GM19238 (cell line): ENCODE data around the gene TXNRD1.
"Not testable (repeated sequence)": the region's sequence is repeated elsewhere in the genome, so short reads cannot be mapped to it uniquely, and the experiment has no call there.

Experiments used
- DNase-seq: peaks from one replicate; pipeline ENCODE4 v3.0.0; 2011; ENCODE audit warnings: low spot score; ENCODE audit not compliant: insufficient read length

Gene TXNRD1

GRCh38 chr12:104280717-104281458 is 65.3 kb downstream of the TXNRD1 start:
- DNase-seq: no peak

DNA sequence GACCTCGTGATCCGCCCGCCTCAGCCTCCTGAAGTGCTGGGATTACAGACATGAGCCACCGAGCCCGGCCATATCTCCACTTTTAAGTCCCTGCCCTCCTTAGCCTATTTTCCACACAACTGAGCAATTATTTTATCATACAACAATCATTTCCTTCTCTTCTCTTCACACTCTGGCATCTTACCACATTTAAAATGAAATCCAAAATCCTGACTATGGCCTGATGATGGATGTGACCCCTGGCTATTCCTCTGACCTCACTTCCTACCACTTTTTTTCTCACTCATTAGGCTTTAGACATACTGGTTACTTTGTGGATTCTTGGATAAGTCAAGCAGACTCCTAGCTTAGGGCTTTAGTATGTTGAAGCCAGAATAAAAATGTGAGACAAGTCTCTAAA is 66.1 kb downstream of the TXNRD1 start:
- no peak for DNase-seq

GRCh38 chr12:104282109-104282508 is 66.5 kb downstream of the TXNRD1 start:
- no peak for DNase-seq

DNA sequence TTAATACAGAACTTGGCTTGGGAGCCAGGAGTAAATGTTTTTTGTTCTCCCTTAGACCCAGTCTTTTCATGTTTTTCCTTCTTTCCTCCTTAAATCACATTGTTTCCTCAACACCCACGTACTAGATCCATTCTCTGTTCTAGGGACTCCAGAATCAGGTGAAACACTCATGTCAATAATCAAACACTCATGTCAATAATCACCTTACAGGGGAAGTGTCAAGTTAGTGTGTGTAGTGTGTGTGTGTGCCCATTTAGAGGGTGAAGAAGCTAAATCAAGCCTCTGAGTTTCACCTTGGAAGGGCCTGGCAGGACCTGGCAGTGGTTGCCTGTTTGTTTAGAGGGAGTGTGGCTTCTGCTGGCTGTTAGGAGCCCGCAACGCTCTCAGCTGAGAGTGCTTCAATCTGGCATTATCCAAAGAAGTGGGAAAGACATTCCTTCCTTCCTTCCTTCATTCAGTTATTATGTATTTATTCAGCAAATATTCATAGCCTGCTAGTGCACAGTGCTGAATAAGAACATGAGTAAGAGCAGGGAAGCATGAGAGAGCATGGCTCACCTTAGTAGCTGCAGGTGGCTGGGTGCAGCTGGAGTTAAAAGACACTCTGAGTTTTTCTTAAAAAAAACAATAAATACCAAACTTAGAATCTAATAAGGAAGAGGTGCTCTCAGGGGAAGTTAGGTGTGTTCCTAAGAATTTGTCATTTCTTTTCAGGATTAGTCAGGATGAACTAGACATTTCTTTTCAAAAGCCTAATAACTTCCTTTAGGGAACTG is 70.3 kb downstream of the TXNRD1 start:
- DNase-seq: no peak

- peak; percentile 73 for DNase-seq
Measured at GRCh38 chr12:104286516-104287482, 71.2 kb downstream of the TXNRD1 start.

GRCh38 chr12:104288635-104289274 is 73.2 kb downstream of the TXNRD1 start:
- peak; percentile 75 for DNase-seq

GRCh38 chr12:104290320-104290719 is 74.7 kb downstream of the TXNRD1 start:
- DNase-seq: no peak

- DNase-seq: no peak
Measured at GRCh38 chr12:104290855-104291254, 75.3 kb downstream of the TXNRD1 start.

DNA sequence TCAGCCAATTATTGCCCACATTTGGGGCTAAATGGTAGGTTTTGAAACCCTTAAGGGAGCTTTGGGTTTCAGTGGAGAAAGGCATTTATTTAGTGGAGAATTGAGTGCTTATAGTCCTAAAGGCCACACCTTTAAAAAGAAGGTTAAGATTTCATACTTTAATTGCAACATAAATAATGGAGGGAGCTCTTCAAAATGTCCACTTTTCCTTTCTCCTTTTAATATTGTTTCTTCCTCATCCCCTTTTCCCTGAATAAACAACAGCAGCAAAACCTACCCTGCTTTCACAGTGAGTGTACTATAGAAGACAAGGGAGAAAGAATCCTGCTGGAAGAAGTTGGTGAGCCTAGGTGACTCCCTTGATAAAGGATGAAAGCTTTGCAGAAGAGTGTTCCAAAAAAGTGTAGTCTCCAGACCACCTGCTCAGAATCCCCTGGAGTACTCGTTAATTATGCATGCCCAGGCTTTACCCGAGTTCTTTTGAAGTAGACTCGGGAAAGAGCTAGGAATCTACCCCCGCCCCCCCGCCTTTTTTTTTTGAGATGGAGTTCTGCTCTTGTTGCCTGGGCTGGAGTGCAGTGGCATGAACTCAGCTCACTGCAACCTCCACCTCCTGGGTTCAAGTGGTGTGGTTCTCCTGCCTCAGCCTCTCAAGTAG is 76.4 kb downstream of the TXNRD1 start:
- DNase-seq: no peak

DNA sequence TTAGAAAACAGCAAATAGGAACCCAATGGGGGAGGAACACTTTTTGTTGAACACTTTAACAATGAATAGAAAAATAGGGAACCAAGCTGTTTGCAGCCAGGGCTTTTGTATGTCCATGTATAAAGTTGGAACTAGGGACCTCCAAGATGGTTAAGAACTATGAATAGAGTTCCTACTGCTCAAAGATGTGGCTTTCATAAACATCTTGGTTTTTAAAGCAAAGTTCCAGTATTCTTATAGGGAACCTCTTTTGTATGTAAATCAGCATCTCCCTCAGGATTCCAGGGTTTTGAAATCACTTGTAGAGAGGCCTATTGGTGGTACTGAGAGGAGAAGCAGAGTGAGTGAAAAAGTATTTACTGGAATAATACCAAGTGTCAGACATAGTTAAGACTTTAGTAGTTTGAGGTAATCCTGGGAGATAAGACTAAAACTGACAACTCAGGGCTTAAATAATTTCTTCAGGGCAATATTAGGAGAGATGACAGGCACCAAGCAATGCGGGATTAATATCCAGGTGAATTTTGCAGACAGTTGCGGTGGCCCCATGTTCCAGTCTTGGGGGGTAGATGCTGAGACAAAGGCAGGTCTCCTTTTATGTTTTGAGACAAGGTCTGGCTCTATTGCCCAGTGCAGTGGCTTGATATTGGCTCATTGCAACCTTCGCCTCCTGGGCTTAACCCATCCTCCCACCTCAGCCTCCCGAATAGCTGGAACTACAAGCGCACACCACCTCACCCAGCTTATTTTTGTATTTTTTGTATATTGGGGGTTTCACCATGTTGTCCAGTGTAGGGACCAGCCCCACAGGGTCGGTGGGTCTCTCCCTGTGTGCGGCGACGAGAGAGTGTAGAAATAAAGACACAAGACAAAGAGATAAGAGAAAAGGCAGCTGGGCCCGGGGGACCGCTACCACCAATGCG is 77.6 kb downstream of the TXNRD1 start:
- DNase-seq: no peak

GRCh38 chr12:104294158-104294859 is 78.7 kb downstream of the TXNRD1 start:
- not testable (repeated sequence) for DNase-seq

- no peak for DNase-seq
Measured at GRCh38 chr12:104294927-104295668, 79.5 kb downstream of the TXNRD1 start.

GRCh38 chr12:104295954-104296353 is 80.4 kb downstream of the TXNRD1 start:
- no peak for DNase-seq

- DNase-seq: no peak
Measured at GRCh38 chr12:104296718-104297117, 81.1 kb downstream of the TXNRD1 start.

DNA sequence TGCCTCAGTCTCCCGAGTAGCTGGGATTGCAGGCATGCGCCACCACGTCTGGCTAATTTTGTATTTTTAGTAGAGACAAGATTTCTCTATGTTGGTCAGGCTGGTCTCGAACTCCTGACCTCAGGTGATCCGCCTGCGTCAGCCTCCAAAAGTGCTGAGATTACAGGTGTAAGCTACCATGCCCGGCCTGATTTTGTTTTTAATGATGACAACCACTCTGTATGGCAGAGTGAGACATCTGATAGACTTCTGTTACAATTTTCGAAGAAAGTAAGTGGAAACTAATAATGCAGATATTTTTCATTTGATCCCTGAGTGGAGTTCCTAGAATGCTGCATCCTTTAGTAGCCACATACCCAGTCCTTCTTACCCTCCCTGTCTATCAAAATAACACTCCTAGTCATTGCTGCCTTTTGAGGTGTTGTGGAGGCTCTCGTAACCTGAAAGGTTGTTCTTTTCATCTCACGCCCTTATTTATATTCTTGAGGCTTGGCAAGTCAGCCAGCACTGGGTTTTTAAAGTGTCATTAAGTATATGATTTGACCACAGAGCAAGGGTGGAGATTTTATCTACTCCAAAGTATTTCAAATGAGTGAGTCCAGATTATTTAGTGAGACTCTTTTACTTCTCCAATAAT is 82.0 kb downstream of the TXNRD1 start:
- DNase-seq: no peak

- DNase-seq: no peak
Measured at GRCh38 chr12:104299842-104300481, 84.4 kb downstream of the TXNRD1 start.

DNA sequence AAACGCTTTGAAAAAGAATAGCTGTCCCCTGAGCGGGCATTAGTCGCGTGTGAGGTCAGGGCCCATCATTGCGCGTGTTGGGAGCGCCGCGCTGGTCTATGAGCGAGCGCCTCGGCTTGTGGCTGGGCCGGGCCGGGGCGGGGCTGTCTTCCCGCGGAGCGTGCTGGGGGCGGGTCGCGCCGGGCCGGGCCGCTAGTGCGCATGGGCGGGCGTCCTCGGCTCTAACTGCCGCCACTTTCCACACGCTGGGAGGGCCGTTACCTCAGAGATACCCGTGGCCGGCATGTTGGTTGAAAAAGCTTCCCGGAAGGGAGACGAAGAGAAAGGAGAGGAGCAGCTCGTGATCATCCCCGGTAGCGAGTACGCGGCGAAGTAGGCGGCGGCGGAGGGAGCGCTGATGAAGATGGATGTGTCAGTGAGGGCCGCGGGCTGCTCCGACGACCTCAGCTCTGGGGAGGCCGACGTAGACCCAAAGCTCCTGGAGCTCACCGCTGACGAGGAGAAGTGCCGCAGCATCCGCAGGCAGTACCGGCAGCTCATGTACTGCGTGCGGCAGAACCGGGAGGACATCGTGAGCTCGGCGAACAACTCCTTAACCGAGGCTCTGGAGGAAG is 88.1 kb downstream of the TXNRD1 start, which contains the start of gene EID3:
Gene EID3 (plus strand): TSS at position 202 of the 614 bp plus-strand sequence. CDS start 196 bp downstream, at position 398.
- peak; percentile 79 for DNase-seq
